WI38 (cell line): Measurements from ENCODE around the gene PLVAP.

Experiments used
- H3K4me3 ChIP-seq: 2 replicates; pipeline ENCODE4 v1.5.1; 2011; ENCODE audit warnings: low read depth, mild to moderate bottlenecking, control low read depth, low read length
- TF ChIP-seq, protein P1 (sequence below): IDR thresholded peaks from 2 replicates; pipeline ENCODE4 v1.5.1; 2012; ENCODE audit warnings: low read depth, mild to moderate bottlenecking, control low read depth, low read length

Gene PLVAP

DNA sequence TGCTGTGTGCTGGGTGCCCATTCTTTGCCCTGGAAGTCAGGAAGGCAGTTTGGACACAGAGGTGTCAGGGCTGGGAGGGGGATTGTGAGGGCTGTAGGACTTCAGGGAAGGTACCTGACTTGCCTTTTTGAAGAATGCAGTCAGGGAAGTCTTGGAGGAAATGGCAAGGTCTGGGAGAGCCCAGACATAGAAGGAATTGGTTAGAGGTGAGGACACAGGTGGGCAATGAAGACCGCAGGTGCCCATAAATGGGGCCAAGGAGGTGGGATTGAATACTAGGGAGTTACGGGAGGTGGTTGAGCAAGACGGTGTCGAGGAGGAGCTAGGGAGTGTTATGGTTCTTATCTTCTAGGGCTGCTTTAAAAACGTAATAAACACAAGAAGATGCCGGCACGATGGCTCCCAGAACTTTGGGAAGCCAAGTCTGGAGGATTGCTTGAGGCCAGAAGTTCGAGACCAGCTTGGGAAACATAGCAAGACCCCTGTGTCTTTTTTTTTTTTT is 69.2 kb downstream of the PLVAP start:
- TF ChIP-seq, protein P1, sequence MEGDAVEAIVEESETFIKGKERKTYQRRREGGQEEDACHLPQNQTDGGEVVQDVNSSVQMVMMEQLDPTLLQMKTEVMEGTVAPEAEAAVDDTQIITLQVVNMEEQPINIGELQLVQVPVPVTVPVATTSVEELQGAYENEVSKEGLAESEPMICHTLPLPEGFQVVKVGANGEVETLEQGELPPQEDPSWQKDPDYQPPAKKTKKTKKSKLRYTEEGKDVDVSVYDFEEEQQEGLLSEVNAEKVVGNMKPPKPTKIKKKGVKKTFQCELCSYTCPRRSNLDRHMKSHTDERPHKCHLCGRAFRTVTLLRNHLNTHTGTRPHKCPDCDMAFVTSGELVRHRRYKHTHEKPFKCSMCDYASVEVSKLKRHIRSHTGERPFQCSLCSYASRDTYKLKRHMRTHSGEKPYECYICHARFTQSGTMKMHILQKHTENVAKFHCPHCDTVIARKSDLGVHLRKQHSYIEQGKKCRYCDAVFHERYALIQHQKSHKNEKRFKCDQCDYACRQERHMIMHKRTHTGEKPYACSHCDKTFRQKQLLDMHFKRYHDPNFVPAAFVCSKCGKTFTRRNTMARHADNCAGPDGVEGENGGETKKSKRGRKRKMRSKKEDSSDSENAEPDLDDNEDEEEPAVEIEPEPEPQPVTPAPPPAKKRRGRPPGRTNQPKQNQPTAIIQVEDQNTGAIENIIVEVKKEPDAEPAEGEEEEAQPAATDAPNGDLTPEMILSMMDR: no peak
- H3K4me3 ChIP-seq: no peak overlapping the region

GRCh38 chr19:17306285-17306714 is 70.8 kb downstream of the PLVAP start:
- peak overlapping the region; percentile 82 for H3K4me3 ChIP-seq
- TF ChIP-seq, protein P1: no peak

DNA sequence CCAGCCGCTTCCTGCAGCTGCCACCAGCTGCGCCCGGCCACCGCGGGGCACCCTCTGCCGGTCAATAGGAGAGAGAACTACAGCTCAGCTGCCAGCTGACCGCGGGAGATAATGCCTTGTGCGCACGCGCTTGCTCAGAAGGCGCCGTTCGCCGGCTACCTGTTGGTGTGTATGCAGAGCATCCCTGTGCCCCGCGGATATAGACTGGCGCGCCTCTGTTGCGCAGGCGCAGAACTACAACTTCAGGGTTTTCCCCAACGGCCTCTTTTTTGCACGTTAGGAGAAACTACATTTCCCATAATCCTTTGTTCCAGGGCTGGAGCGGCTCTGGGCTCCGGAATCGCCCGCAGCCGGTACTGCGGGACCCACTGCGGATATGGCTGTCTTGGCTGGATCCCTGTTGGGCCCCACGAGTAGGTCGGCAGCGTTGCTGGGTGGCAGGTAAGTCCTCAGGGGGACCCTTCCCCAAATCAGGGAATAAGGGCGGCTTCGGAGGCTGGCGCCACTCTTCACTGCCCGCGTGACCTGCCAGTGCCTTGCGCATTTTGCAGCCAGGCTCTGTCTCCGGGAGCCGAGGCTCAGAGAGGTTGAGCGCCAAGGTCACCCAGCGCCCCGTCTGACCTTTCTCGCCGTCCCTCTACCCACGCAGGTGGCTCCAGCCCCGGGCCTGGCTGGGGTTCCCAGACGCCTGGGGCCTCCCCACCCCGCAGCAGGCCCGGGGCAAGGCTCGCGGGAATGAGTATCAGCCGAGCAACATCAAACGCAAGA is 71.4 kb downstream of the PLVAP start, which contains the start of gene MRPL34:
MRPL34 (plus strand) TSS at position 356 of the 768 bp plus-strand sequence; CDS start at position 377, 21 bp downstream.
- TF ChIP-seq, protein P1: peak; percentile 56
- peak within 1 kb of the TSS; percentile 82 for H3K4me3 ChIP-seq

GRCh38 chr19:17305216-17305516 is 72.0 kb downstream of the PLVAP start:
- TF ChIP-seq, protein P1: no peak
- peak overlapping the region; percentile 82 for H3K4me3 ChIP-seq

- H3K4me3 ChIP-seq: no peak overlapping the region
Measured at GRCh38 chr19:17304386-17305215, 72.5 kb downstream of the PLVAP start.

GRCh38 chr19:17303940-17304267 is 73.2 kb downstream of the PLVAP start:
- H3K4me3 ChIP-seq: no peak overlapping the region

More at GRCh38 chr19:17304386-17305215, 72.5 kb downstream of the PLVAP start:
- TF ChIP-seq, protein P1: no peak

More at GRCh38 chr19:17303940-17304267, 73.2 kb downstream of the PLVAP start:
- TF ChIP-seq, protein P1: no peak
